ENCODE measurements around the gene RPTN.

RPTN gene

DNA sequence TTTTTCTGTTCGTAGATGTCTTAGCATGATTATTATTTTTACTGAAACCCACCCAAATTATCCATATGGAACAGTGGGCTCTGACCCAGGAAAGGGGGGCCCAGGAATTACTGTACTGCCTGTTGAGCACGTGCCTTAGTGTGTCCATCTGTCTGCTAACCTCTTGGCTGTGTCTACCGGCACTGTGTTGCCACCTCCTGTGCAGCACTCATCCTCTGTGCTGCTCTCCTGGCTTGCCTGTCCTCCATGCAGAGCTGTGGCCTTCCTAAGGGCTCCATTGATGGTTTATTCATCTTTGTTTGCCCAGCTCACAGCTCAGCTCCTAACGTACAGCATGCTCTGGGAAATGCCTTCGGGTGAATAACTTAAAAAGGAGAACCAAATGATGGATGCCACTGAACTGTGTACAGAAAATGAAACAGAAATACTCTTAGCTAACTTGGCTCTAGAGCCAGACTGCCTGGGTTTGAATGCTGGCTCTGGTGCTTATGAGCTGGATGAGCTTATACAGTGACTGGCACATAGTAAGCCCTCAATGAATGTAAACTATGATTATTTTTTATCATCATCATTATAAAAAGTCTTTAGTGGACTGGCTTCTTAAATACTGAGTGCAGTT, 11.4 kb upstream of the RPTN start:
- H3K4me3 ChIP-seq (ENCODE audit: low read length), result no peak overlapping the region
- no peak for DNase-seq (ENCODE audit: low read depth)
- TF ChIP-seq, protein P1, sequence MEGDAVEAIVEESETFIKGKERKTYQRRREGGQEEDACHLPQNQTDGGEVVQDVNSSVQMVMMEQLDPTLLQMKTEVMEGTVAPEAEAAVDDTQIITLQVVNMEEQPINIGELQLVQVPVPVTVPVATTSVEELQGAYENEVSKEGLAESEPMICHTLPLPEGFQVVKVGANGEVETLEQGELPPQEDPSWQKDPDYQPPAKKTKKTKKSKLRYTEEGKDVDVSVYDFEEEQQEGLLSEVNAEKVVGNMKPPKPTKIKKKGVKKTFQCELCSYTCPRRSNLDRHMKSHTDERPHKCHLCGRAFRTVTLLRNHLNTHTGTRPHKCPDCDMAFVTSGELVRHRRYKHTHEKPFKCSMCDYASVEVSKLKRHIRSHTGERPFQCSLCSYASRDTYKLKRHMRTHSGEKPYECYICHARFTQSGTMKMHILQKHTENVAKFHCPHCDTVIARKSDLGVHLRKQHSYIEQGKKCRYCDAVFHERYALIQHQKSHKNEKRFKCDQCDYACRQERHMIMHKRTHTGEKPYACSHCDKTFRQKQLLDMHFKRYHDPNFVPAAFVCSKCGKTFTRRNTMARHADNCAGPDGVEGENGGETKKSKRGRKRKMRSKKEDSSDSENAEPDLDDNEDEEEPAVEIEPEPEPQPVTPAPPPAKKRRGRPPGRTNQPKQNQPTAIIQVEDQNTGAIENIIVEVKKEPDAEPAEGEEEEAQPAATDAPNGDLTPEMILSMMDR (conservative IDR thresholded peaks at IDR 0.05; ENCODE audit: low read depth, low read length), result no peak

DNA sequence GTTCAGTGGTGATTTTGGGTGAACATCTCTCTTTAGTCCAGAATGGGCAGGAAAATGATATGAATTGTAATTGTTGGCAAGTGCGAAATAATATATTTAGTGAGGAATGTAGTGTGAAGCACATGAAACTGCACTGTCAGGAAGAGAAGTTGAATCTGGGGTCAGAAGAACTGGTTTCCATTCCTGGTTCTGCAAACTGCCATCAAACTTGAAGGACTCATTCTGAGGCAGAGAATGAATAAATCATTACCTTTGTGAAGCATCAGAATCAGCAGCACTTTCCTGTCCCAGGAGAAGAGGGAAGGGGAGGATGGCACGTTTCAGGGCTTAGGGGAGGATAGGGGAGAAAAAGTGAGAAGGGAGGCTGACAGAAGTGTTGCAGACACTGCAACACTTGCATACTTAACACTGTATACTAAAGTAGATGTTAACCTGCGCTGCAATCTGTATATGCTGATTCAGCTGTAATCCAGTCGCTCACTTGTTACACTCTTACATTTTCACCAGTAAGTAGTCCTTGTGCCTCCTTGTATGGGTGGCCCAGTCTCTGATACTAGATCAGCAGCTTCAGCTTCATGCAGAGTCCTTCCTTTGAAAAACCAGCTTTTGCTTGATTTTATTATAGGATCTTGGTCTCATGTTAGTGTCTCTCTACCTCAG, 10.5 kb upstream of the RPTN start:
- H3K4me3 ChIP-seq (ENCODE audit: low read length), result no peak overlapping the region
- DNase-seq (ENCODE audit: low read depth), result no peak
- TF ChIP-seq, protein P1 (conservative IDR thresholded peaks at IDR 0.05; ENCODE audit: low read depth, low read length), result no peak

DNA sequence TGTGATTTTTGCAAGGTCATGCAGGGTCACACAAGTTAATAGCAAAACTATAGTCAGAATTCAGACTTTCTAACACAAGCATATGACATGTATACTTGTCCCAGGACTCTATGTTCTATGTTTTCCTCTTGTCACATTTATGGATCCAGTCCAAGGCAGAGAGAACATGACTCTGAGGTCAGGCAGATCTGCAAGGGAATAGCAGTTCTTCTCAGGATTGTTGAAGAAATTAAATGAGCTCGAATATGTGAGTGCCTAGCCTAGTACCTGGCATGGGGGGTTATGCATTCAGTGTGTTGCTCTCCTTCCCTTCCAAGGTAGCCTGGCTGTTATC, 9.5 kb upstream of the RPTN start:
- H3K4me3 ChIP-seq (ENCODE audit: low read length), result no peak overlapping the region
- DNase-seq (ENCODE audit: low read depth), result no peak
- TF ChIP-seq, protein P1 (conservative IDR thresholded peaks at IDR 0.05; ENCODE audit: low read depth, low read length), result no peak

DNA sequence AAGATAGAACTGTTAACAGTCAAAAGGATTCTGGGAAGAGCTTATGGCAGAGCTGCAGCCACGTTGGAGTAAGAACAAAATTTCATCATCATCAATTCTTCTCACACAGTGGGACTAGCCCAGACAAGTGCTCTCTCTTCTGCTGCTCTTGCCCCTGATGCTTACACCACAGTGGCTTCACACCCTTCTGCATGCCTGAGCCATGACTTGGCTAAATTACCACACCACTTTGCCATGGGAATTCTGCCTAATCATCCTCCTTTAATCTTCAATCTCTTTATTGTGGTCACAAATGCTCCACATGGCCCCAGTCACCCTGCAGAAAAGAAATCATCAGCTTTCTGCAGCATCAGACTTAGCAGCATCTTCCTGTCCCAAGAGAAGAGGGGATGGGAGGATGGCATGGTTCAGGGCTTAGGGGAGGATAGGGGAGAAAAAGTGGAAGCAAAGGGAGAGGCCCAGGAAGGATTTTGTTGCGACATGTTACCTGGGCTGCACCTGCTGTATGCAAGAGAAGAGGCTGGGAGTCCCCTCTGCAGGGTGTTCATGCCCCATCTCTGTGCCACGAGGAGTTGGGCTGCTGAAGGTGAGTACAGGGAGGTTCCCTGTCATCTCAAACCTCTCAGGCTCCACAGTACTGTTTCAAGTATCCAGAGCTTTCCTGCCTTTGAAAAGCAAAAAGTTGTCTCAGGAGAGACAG, 9.0 kb upstream of the RPTN start:
- TF ChIP-seq, protein P1 (conservative IDR thresholded peaks at IDR 0.05; ENCODE audit: low read depth, low read length), result no peak
- H3K4me3 ChIP-seq (ENCODE audit: low read length), result no peak overlapping the region
- DNase-seq (ENCODE audit: low read depth), result peak; percentile 88

DNA sequence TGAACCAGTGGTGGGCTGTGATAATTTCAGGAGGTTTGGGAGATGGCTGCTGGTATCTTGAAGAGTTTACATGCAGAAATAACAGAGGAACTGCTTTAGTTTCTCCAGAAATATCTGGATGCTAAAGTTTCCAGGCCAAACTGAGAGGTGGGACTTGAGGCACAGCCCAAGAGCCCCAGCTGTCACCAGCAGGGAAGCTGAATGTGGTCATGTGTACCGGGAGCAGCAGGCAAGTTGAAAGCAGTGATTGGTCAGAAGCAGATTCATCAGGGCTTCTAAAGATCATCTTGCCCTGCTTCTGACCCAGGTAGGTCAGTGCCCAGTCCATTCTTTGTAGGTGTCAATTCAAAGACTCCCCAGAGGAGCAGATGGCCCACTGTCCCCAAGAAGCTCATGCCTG, 7.9 kb upstream of the RPTN start:
- H3K4me3 ChIP-seq (ENCODE audit: low read length), result no peak overlapping the region
- TF ChIP-seq, protein P1 (conservative IDR thresholded peaks at IDR 0.05; ENCODE audit: low read depth, low read length), result no peak
- DNase-seq (ENCODE audit: low read depth), result no peak

DNA sequence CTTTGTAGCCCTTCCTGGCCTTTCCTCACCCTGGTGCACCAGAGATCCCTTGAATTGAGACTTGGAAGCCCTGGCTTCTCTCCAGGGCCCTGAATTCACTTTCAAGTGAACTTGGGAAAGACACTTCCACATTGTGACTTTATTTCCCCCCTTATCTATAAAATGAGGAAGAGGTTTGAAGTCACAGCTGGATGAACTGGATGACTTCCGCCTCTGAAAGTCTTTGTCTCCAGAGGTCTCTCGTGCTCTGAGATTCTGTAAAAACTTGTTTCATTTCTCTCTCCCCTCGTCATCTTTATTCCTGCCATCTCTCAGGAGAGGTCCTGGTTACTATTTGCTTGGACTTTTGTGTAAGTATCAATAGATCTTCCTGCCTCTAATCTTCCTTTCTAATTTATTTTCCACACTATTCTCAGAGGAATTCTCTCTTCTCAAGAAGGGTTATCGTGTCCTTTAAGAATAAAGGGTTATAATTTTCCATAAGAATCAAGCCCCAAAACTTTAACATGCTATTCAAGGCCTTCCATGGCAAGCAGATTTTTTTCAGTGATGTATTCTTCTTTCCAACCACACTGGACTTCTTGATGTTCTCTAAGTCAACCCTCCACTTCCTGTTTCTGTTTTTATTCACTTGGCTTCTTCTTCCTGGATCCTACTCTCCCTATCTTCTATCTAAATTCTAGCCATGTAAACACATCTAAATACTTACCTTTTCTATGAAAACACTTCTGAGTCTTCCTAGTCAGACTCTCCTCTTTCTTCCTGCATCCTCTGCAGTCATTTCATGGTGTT, 6.5 kb upstream of the RPTN start:
- no peak overlapping the region for H3K4me3 ChIP-seq (ENCODE audit: low read length)

More for the DNA sequence above, 6.5 kb upstream of the RPTN start:
- DNase-seq (ENCODE audit: low read depth), result no peak
- TF ChIP-seq, protein P1 (conservative IDR thresholded peaks at IDR 0.05; ENCODE audit: low read depth, low read length), result no peak
